Measurements from ENCODE around the gene THADA.
"Not testable (repeated sequence)": the region's sequence is repeated elsewhere in the genome, so short reads cannot be mapped to it uniquely, and the experiment has no call there.

The THADA gene

GRCh38 chr2:43402452-43402937 lies 193.3 kb downstream of the THADA start:
- no peak for DNase-seq

GRCh38 chr2:43402002-43402401 lies 193.8 kb downstream of the THADA start:
- no peak for DNase-seq

- DNase-seq: no peak
Observed at GRCh38 chr2:43400508-43400907, 195.3 kb downstream of the THADA start.

- no peak for DNase-seq
Observed at GRCh38 chr2:43399515-43400264, 196.1 kb downstream of the THADA start.

- DNase-seq: no peak
Observed at GRCh38 chr2:43399098-43399497, 196.7 kb downstream of the THADA start.

- DNase-seq: no peak
Observed at GRCh38 chr2:43397821-43398220, 198.0 kb downstream of the THADA start.

GRCh38 chr2:43397411-43397810 lies 198.4 kb downstream of the THADA start:
- DNase-seq: no peak

GRCh38 chr2:43396344-43396743 lies 199.5 kb downstream of the THADA start:
- not testable (repeated sequence) for DNase-seq

- no peak for DNase-seq
Observed at GRCh38 chr2:43393918-43394317, 201.9 kb downstream of the THADA start.

- DNase-seq: no peak
Observed at GRCh38 chr2:43391878-43392215, 204.0 kb downstream of the THADA start.

- no peak for DNase-seq
Observed at GRCh38 chr2:43391201-43391877, 204.5 kb downstream of the THADA start.

- no peak for DNase-seq
Observed at GRCh38 chr2:43389581-43390466, 206.0 kb downstream of the THADA start.

GRCh38 chr2:43388371-43388770 lies 207.5 kb downstream of the THADA start:
- no peak for DNase-seq

- DNase-seq: no peak
Observed at GRCh38 chr2:43387092-43388062, 208.5 kb downstream of the THADA start.

GRCh38 chr2:43386679-43387078 lies 209.2 kb downstream of the THADA start:
- not testable (repeated sequence) for DNase-seq

- DNase-seq: no peak
Observed at GRCh38 chr2:43384143-43384542, 211.7 kb downstream of the THADA start.

- no peak for DNase-seq
Observed at GRCh38 chr2:43383533-43383932, 212.3 kb downstream of the THADA start.

- no peak for DNase-seq
Observed at GRCh38 chr2:43379494-43379893, 216.3 kb downstream of the THADA start.

- no peak for DNase-seq
Observed at GRCh38 chr2:43377327-43377726, 218.5 kb downstream of the THADA start.

GRCh38 chr2:43376523-43377198 lies 219.2 kb downstream of the THADA start:
- DNase-seq: no peak

- DNase-seq: no peak
Observed at GRCh38 chr2:43375746-43376522, 219.9 kb downstream of the THADA start.

All from activated CD4-positive, alpha-beta T cell treated with anti-CD3 and anti-CD28 coated beads for 4 hours (primary cell).